K562 (cell line): ENCODE results near the gene ASPHD1. TPM values are rescaled to one million over a fixed set of nuclear protein-coding genes. Genes with fewer than 3 reads are reported as not detected.

Experiments
- CEBPG ChIP-seq, 3 experiments: fragments of 200-800 bp in 1 of 3; sonication (Bioruptor generic) in 1 of 3; sonication (generic) in 1 of 3; formaldehyde crosslinking in 1 of 3; IDR thresholded peaks in 2 of 3; conservative IDR thresholded peaks in 1 of 3; 2 replicates each; pipeline versions ENCODE4 v1.6.1 to v1.8.0; 2016 to 2022; ENCODE audit warnings: missing compliant biosample characterization in 2 of 3, missing genetic modification characterization in 2 of 3, mild to moderate bottlenecking in 1 of 3, missing genetic modification reagents in 1 of 3
- CEBPZ ChIP-seq: fragments of 150-350 bp; IDR thresholded peaks from 2 replicates; pipeline ENCODE4 v1.6.1; 2014; ENCODE audit warnings: low read depth, mild to moderate bottlenecking, low read length, borderline replicate concordance
- LEF1 ChIP-seq: fragments of 450-650 bp; IDR thresholded peaks from 2 replicates; pipeline ENCODE4 v1.6.1; 2016; ENCODE audit warnings: mild to moderate bottlenecking
- MAZ ChIP-seq, 2 experiments: fragments of 450-650 bp in 1 of 2; sonication (generic) in 1 of 2; formaldehyde crosslinking; IDR thresholded peaks in 1 of 2; conservative IDR thresholded peaks in 1 of 2; 2 replicates each; pipeline versions ENCODE4 v1.4.0 to v1.5.0; 2020; ENCODE audit warnings: mild to moderate bottlenecking in 1 of 2, missing genetic modification reagents in 1 of 2
- MECOM ChIP-seq: fragments of 250-450 bp; sonication (Bioruptor Pico); IDR thresholded peaks from 2 replicates; pipeline ENCODE4 v1.8.0; 2022; ENCODE audit warnings: inconsistent platforms
- NCOR1 ChIP-seq: fragments of 450-650 bp; IDR thresholded peaks from 2 replicates; pipeline ENCODE4 v1.6.1; 2016; ENCODE audit warnings: mild to moderate bottlenecking, moderate library complexity
- TRIM25 ChIP-seq: fragments of 450-650 bp; IDR thresholded peaks from 2 replicates; pipeline ENCODE4 v1.7.0; 2016; ENCODE audit warnings: borderline replicate concordance
- ZBTB40 ChIP-seq, 2 experiments: fragments of 450-650 bp in 1 of 2; sonication (generic) in 1 of 2; formaldehyde crosslinking in 1 of 2; IDR thresholded peaks; 2 replicates each; pipeline versions ENCODE4 v1.7.1 to v1.9.0; 2016 to 2022; ENCODE audit warnings: inconsistent platforms in 1 of 2, mild to moderate bottlenecking in 1 of 2, missing genetic modification reagents in 1 of 2
- ZNF274 ChIP-seq: IDR thresholded peaks from 2 replicates; pipeline ENCODE4 v1.6.1; 2011; ENCODE audit warnings: low read depth, mild to moderate bottlenecking, low read length, moderate library complexity, borderline replicate concordance
- ZNF717 ChIP-seq: fragments of 250-450 bp; sonication (Bioruptor Pico); IDR thresholded peaks from 2 replicates; pipeline ENCODE4 v1.5.0; 2021
- polyA plus RNA-seq, 8 experiments: library from polyadenylated mRNA; depleted of rRNA in 4 of 8; stranded (reverse) in 5 of 8; unstranded in 3 of 8; fragments of >200 nt; fragmentation: Nextera tagmentation in 2 of 8; fragmentation: Illumina TruSeq in 1 of 8; extraction: Ambion mirVana in 2 of 8; extraction: Trizol in 1 of 8; gene quantifications; 2 replicates each; pipeline versions ENCODE4 v1.2.1 to v1.2.3, GENCODE V29; 2011 to 2014; ENCODE audit warnings: inconsistent platforms in 1 of 8, missing spikeins in 1 of 8
- total RNA-seq, 7 experiments: library from RNA; depleted of rRNA in 6 of 7; stranded (reverse); fragments of >200 nt in 6 of 7; fragmentation: Illumina TruSeq in 2 of 7; extraction: Trizol in 2 of 7; gene quantifications; 2 replicates each; pipeline versions ENCODE4 v1.2.1 to v1.2.3, GENCODE V29; 2011 to 2021; ENCODE audit warnings: low replicate concordance in 1 of 7

ASPHD1 gene
- total and polyA plus RNA-seq, 9 of the 15 experiments (the other 6 are each of a cell fraction or from before 2014, with no cell fraction given) = 0.03 to 0.70 (median 0.24) TPM; not detected in 5

GRCh38 chr16:29876594-29877249 is 23.6 kb upstream of the ASPHD1 start (continued):
- TF ChIP-seq ZBTB40 (IDR thresholded peaks at IDR 0.05) (no peak), ZBTB40 (CRISPR knock-in tag; IDR thresholded peaks at IDR 0.05) (peak; percentile 6; the same call in 1 of the 2 replicates), NCOR1 (no peak), TRIM25 (no peak), CEBPG (CRISPR knock-in tag; IDR thresholded peaks at IDR 0.05) (no peak), CEBPG (tag; conservative IDR thresholded peaks at IDR 0.05 in 1 of 2, IDR thresholded peaks at IDR 0.05 in 1 of 2) (no peak), MAZ (CRISPR knock-in tag; conservative IDR thresholded peaks at IDR 0.05 in 1 of 2, IDR thresholded peaks at IDR 0.05 in 1 of 2) (peak; percentile 39 to 65; a peak in 2 of 4 replicates), MECOM (CRISPR knock-in tag) (no peak), LEF1 (no peak), CEBPZ (no peak), ZNF717 (no peak), ZNF274 (no peak)
